GM18511 (cell line): ENCODE data around the gene ZC3H12C.
"Not testable (repeated sequence)": the region's sequence is repeated elsewhere in the genome, so short reads cannot be mapped to it uniquely, and the experiment has no call there.

Experiments
- ATAC-seq: cut with Tn5 transposase; IDR thresholded peaks from one replicate; pipeline ENCODE4 v1.9.1; 2021; ENCODE audit warnings: mild to moderate bottlenecking, moderate library complexity; ENCODE audit not compliant: unreplicated experiment

The ZC3H12C gene

DNA sequence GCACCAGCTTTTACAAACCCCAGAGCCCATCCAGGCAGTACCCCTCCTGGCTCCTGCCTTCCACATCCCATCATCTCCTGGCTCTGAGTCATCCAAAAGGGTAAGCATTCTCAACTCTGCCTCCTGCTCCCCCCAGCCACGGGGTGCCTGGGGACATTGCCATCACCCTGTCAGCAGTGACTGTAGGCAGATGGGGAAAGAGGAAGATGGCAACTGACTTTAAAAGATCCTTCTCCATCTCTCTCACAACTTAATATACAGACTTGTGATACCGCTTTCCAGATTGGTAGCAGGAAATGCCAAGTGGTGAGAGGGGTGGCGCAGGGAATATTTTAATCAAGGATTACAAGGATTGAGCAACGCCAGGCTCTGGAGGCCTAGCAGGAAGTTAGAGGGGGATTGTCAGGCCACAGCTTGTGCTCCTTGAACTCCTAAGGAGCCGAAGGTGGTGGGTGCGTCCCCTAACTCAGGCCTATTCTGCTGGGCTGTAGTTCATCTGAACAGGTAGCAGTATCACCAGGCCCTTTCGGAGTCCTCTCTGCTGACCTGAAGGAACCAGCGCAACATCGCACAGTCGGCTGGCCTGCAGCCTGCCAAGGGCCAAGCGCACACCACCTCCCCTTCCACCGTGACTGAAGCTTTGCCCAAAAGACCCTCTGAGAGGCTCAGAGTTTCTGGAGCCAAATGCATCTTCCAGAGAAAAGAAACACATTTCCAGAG, 83.3 kb downstream of the ZC3H12C start:
- no peak for ATAC-seq

DNA sequence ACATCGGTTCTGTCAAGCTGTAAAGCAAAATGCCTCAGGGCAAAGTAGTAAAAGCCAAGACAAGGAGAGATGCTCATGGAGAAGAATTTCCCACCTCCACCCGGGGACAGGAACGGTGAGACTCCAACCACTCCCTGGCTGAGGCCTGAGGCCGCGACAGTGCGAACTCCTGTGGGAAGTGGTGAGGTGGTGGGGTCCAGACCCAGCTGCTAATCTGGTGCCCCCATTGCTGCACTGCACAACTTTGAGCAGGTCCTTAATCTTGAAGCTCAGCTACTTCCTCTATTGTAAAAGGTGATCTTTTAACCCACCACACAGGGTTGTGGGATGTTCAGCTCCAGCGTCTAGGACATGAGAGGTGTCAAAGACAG, 83.9 kb downstream of the ZC3H12C start:
- no peak for ATAC-seq

DNA sequence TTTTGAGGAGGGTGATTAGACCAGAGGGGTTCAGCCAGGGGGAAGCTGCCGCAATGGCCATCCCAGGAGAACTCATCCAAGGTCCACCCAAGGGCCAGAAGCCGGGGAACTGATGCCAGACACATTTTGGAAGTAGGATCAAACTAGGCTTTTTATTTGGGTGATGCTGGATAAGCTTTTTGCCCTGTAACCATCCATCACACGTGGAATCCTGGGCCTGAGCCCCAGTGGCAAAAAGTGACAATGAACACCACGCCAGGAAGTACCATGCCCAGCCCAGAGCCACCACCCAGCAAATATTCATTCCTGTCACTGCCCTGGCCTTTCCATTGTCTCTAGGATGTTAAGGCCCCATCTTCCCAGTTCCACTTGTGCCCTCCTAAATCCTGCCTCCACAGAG, 85.9 kb downstream of the ZC3H12C start:
- no peak for ATAC-seq

DNA sequence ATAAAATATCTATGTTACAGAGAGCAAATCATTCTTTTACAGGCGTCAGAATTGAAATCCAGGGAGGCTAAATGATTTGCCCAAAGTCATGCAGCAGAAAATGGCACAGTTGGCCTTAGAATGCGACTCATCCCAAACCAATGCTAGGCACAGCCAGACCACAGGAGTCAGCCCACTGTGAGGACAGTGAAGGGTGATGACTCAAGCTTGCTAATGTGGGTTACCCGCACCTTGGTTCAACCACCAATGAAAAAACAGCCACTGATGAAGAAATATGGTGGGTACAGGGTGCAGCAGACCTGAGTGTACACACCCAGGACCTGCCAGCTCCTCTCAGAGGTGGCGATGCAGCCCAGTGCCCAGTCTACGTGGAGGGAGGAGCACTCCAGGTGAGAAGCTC, 89.7 kb downstream of the ZC3H12C start:
- ATAC-seq, result no peak

DNA sequence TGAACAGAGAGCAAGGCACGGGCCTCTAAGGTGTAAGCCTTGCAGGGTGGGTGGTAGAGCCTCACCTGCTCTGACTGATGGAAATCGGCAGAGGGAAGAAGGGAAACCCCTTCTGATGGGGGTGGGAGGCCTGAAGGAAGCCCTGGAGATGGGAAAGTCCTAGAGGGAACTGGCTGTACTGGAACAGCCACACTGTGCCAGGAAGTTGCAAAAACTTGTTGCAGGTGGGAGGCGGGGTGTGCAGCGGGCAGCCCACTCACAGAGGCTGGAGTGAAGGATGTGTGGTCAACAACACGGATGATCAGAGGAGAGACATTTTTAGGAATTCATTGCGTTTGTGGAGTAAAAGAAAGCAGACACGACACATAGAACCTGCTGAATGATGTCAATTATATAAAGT, 91.3 kb downstream of the ZC3H12C start:
- no peak for ATAC-seq

DNA sequence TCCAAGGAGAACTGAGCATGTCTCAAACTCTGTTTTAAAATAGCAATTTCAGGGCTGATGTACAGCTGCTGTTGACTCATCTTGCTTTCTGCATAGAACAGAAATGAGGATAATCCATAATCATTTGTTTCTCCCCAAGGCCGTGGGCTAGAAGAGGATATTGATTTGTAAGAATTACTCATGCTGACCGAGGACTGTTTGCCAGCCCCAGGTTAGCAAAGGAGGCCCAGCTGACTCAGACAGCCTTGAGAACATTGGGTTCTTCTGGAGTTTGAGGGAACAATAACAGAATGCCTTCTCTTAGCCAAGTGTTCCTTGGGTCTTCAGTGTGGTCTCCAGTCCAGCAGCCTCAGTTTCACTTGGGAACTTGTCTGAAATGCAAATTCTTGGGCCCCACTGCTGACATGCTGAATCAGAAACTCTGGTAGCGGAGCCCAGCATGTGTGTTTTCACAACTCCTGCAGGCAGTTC, 92.0 kb downstream of the ZC3H12C start:
- no peak for ATAC-seq

DNA sequence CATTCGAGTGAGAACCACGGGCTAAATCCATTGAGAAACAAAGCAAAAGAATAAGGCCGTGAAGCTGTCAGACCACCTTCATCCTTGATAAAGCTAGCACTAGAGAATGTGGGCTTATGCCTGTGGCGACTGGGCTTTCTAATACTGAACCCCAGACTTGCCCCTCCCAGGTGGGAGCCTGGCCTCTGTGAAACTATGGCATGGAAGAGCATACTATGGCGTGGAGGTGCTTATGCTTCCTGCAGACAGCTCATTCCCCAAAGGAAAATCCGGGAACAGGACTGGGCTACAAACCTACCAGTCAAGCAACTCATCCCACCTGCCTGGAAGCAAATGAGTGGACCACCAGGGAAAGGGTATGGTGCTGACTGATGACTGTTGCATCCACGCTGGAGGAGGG, 92.4 kb downstream of the ZC3H12C start:
- no peak for ATAC-seq

DNA sequence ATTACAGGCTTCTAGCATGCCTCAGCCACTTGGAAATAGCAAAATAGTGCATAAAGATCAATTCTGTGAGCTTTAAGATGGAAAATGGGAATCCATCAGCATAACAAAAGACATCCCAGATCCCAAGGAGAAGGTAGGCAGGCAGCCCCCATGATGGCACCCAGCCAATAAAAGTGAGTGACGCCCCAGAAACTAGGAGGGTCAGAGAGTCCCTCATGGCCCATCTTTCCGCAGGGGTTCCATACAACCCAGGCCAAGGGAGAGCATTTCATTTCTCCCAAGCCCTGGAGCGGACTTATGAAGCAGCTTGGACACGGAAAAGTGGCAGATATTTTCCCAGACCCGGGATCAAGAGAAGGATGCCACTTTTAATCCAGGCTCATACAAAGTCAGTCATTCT, 93.3 kb downstream of the ZC3H12C start:
- ATAC-seq, result no peak

DNA sequence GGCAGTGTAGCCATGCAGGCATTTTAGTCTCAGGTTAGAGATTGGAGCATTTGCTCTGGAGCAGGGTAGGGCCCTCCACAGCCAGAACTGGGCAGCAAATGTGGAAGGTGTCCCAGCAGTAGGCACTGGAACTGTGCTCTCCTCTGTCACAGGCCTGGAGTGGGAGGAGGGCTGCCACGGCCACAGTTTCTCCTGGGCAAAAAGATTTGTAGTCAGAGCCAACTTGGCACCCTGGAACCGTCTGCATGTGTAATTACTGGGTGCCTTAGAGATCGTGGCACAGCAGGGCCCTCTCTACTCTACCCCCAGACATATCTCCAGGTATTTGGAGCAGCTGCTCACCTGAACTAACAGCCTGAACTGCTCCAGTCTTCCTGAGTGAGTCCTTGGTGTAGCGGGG, 93.7 kb downstream of the ZC3H12C start:
- no peak for ATAC-seq

DNA sequence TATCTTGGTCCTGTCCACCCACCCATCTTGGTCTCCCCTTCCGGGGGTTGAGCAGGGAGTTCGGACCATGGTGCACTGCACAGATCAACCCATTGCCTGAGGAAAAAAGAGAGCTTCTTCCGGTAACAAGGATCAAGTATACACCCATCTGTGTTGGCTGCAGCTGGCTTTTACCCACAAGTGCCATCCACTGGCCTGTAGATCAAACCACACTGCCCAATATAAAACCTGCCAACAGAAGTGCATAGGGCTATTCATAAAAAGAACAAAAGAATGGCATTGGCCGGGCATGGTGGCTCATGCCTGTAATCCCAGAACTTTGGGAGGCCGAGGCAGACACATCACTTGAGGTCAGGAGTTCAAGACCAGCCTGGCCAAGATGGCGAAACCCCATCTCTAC, 94.5 kb downstream of the ZC3H12C start:
- ATAC-seq, result no peak

DNA sequence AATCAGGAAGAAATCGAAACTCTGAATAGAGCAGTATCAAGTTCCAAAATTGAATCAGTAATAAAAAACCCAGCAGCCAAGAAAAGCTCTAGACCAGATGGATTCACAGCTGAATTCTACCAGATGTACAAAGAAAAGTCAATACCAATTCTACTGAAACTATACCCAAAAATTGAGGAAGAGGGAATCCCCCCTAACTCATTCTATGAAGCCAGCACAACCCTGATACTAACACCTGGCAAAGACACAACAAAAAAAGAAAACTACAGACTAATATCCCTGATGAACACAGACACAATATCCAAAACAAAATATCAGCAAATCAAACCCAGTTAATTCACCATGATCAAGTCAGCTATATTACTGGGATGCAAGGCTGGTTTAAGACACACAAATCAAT, 97.7 kb downstream of the ZC3H12C start:
- no peak for ATAC-seq

DNA sequence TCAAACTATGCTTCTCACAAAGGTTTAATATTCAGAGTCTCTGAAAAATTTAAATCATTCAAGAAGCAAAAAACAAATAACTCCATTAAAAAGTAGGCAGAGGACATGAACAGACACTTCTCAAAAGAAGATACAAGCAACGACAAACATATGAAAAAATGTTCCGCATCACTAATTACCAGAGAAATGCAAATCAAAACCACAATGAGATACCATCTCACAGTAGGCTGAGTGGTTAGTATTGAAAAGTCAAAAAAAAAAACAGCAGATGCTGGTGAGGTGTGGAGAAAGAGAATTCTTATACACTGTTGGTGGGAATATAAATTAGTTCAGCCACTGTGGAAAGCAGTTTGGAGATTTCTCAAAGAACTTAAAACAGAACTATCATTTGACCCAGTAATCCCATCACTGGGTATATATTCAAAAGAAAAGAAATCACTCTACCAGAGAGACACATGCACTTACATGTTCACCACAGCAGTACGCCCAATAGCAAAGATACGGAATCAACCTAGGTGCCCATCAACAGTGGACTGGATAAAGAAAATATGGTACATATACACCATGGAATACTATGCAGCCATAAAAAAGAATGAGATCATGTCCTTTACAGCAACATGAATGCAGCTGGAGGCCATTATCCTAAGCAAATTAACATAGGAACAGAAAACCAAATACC, 99.6 kb downstream of the ZC3H12C start:
- peak; percentile 74 for ATAC-seq

DNA sequence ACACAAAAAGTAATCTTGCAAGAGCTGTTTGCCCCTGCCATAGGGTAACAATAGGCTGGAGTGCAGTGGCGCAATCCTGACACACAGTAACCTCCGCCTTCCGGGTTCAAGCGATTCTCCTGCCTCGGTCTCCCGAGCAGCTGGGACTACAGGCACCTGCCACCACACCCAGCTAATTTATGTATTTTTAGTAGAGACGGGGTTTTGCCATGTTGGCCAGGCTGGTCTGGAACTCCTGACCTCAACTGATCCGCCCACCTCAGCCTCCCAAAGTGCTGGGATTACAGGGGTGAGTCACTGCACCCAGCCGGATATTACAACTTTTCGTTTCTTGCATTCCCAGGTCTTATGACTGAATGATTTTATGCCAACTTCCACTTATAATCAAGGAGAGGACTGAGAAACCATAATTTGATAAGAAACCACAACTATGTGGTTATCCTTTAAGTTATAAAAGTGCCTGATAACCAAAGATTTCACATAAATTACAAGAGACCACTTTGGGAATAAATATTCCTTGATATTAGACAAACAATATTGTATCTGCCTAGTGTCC, 101.1 kb downstream of the ZC3H12C start:
- not testable (repeated sequence) for ATAC-seq

DNA sequence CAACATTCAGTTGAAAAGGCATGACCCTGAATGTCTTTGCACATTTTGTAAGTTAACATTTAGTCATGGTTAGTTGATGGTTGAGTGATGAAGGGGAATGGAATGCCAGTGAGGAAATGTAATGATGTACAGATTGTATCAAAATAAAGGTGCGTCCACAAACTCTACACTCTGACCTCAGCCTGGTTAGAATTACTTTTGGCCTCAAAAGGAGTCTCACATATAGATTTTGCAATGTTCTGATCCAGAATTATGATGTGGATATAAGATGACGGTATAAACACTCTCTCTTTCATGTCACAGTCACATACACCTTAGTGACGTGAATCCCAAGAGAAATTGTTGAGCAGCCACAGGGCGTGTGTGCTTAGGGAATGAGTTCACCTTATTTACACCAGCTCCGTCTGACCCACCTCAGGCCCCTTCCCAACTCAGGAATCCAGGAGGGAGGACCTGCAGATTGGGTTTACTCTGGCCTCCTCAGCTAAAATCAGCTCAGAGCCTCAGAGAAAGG, 103.1 kb downstream of the ZC3H12C start:
- ATAC-seq, result no peak

DNA sequence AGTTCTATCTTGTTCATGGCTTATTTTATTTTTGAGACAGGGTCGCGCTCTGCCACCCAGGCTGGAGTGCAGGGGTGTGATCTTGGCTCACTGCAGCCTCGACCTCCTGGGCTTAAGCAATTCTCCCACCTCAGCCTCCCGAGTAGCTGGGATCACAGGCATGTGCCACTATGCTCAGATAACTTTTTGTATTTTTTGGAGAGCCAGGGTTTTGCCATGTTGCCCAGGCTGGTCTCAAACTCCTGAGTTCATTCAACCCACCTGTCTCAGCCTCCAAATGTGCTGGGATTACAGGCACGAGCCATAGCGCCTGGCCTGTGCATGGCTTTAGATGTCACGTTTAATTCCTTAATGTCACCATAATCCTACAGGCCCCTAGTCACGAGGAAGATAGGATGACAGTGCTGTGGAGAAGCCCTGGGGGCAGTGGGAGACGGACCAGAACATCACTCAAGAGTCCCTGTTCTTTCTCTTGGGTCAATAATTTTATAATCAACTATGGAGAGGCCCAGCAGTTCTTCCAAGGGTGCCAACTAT, 103.8 kb downstream of the ZC3H12C start:
- no peak for ATAC-seq

DNA sequence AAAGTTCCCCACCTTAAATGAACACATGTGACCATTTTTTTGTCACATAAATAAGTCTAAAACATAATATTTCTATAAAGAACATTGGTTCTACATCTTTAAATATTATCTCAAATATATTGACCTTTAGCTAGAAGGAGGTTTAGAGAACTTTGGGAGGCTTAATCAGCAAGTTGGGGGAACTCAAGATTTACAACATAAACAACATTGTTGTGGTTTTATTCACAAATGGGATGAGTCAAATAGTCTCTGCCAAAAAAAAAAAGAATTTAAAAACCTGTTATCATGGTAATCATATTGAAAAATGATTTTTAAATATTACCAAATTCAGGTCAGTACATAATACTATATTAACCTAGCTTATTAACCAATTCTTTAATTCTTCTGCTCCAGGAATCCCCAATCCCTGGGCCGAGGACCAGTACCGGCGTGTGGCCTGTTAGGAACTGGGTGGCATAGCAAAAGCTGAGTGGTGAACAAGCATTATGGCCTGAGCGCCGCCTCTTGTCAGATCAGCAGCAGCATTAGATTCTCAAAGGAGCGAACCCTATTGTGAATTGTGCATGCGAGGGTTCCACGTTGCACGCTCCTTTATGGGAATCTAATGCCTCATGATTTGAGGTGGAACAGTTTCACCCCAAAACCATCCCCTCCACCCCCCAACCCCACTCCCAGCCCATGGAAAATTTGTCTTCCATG, 105.0 kb downstream of the ZC3H12C start:
- ATAC-seq, result no peak

DNA sequence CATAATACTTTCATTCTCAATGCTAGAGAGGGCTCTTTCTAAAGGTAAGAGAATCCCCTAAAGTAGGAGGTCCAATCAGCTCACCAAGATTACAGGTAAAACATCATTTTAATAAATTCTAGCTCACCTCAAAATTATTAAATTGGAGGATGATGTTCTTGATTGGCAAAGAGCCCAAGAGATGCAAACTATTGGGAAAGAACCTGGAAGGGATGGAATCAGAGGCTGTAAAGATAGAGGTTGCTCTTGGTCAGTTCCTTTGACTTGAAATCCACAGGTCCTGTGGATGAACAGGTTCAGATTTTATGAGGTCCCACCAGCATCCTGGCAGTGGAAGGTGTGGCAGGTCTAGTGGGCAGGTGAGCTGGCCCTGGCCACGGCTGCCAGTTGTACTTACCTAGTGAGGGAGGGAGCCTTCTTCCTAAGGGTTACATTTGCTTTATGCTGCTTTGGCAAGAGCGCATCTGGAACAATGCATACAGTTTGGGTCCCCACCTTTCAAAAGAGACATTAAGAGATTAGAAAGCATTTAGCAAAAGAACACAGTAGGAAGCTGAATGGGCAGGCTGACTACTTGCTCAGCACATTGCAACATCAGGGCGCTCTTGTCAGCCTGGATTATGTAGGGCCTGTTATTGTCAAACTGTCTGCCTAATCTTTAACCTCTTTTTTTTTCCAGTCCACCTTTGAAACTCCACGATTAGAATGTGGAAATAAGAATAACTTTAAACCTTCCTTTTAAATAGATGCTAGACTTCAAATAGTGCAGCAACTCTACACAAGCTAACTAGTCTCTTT, 106.2 kb downstream of the ZC3H12C start:
- ATAC-seq, result no peak

DNA sequence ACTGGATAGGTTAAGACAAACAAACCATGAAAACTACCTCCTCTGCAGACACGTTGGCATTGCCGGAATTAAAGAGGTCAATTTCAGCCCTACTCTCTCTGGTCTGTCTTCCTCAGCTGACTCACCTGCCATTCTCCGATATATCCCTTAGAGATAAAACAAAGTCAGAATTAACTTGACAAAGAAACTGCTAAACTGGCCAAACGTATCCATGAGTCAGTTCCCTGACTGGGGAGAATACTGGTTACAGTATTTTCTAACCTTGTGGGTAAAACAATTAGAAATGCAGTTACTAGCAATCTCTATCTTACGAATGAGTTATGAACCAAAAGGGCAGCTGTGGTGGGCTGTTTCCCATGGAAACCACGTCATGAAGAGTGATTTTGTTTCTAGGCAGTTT, 107.0 kb downstream of the ZC3H12C start:
- ATAC-seq, result no peak

DNA sequence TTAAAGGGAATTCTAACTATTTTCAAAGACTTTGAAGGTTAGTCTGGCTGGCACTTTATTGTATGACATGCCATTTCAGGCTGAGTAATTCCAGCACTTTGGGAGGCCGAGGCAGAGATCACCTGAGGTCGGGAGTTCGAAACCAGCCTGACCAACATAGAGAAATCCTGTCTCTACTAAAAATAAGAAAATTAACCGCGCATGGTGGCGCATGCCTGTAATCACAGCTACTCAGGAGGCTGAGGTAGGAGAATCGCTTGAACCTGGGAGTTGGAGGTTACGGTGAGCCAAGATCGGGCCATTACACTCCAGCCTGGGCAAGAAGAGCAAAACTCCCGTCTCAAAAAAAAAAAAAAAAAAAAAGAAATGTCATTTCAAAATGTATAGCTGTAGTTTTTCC, 107.6 kb downstream of the ZC3H12C start:
- no peak for ATAC-seq

DNA sequence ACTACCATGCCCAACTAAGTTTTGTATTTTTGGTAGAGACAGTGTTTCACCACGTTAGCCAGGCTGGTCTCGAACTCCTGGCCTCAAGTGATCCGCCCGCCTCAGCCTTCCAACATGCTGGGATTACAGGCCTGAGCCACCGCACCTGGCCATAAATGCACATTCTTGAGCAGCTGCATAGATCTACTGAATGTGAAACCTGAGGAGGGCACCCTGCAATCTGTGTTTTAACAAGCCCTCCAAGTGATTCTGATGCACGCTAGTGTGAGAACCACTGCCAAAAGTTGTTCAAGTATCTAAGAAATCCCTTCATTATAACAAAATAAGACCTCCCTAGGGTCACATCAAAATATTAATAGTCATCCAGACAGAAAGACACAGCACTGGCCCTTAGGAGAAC, 113.9 kb downstream of the ZC3H12C start:
- ATAC-seq, result no peak
